22Rv1 (cell line): ENCODE data around the gene CLASP1.

ENCODE experiments used
- CTCF ChIP-seq: fragments of 450-650 bp; IDR thresholded peaks from 2 replicates; pipeline ENCODE4 v1.5.1; 2017; ENCODE audit warnings: mild to moderate bottlenecking
- ZFX ChIP-seq: fragments of 450-650 bp; IDR thresholded peaks from 2 replicates; pipeline ENCODE4 v1.6.1; 2017; ENCODE audit warnings: antibody characterized with exemption, borderline replicate concordance

- no peak for TF ChIP-seq CTCF
- TF ChIP-seq ZFX: no peak
Measured at GRCh38 chr2:121367246-121367900, 281.9 kb downstream of the CLASP1 start.
